HG02759 (cell line): ENCODE data around the gene SIPA1L3.

Source experiments
- ATAC-seq: cut with Tn5 transposase; IDR thresholded peaks from one replicate; pipeline ENCODE4 v1.9.1; 2021; ENCODE audit warnings: mild to moderate bottlenecking, moderate library complexity; ENCODE audit not compliant: unreplicated experiment

Gene SIPA1L3

GRCh38 chr19:38206006-38206745 is 299.2 kb downstream of the SIPA1L3 start:
- no peak for ATAC-seq

GRCh38 chr19:38206928-38207327 is 299.9 kb downstream of the SIPA1L3 start:
- ATAC-seq, result no peak

GRCh38 chr19:38207543-38207942 is 300.5 kb downstream of the SIPA1L3 start:
- no peak for ATAC-seq

- no peak for ATAC-seq
These were observed 301.6 kb downstream of the SIPA1L3 start for GRCh38 chr19:38208571-38208970.

GRCh38 chr19:38209152-38209551 is 302.1 kb downstream of the SIPA1L3 start:
- no peak for ATAC-seq

- ATAC-seq, result no peak
These were observed 302.9 kb downstream of the SIPA1L3 start for GRCh38 chr19:38209671-38210457.

GRCh38 chr19:38210458-38210987 is 303.5 kb downstream of the SIPA1L3 start:
- ATAC-seq, result no peak

GRCh38 chr19:38211151-38211591 is 304.2 kb downstream of the SIPA1L3 start:
- ATAC-seq, result no peak

- no peak for ATAC-seq
These were observed 304.8 kb downstream of the SIPA1L3 start for GRCh38 chr19:38211766-38212165.

GRCh38 chr19:38213469-38213868 is 306.5 kb downstream of the SIPA1L3 start:
- no peak for ATAC-seq

GRCh38 chr19:38213911-38214625 is 307.1 kb downstream of the SIPA1L3 start:
- no peak for ATAC-seq

GRCh38 chr19:38216785-38217641 is 310.0 kb downstream of the SIPA1L3 start:
- ATAC-seq, result no peak

- no peak for ATAC-seq
These were observed 311.2 kb downstream of the SIPA1L3 start for GRCh38 chr19:38218204-38218603.

GRCh38 chr19:38219221-38219620 is 312.2 kb downstream of the SIPA1L3 start:
- ATAC-seq, result no peak

- no peak for ATAC-seq
These were observed 314.4 kb downstream of the SIPA1L3 start for GRCh38 chr19:38221421-38221820.

- no peak for ATAC-seq
These were observed 315.2 kb downstream of the SIPA1L3 start for GRCh38 chr19:38221919-38222830.

- ATAC-seq, result no peak
These were observed 316.1 kb downstream of the SIPA1L3 start for GRCh38 chr19:38223119-38223523.

GRCh38 chr19:38223617-38224013 is 316.6 kb downstream of the SIPA1L3 start:
- ATAC-seq, result no peak
